NCI-H2107 treated with DMSO at 0.1 percent for 48 hours (cell line): Measurements from ENCODE around the gene NRAP.

ENCODE experiments used
- DNase-seq: peaks from one replicate; lab custom pipeline; 2025; ENCODE audit not compliant: unreplicated experiment; lab: John Stamatoyannopoulos, UW

NRAP gene

GRCh38 chr10:113613427-113613826 is 50.4 kb downstream of the NRAP start:
- no peak for DNase-seq

GRCh38 chr10:113612154-113612553 is 51.7 kb downstream of the NRAP start:
- DNase-seq, result no peak

- no peak for DNase-seq
These were observed 52.9 kb downstream of the NRAP start for GRCh38 chr10:113610631-113611601.

GRCh38 chr10:113609704-113610108 is 54.1 kb downstream of the NRAP start:
- DNase-seq, result no peak

- DNase-seq, result no peak
These were observed 58.4 kb downstream of the NRAP start for GRCh38 chr10:113605268-113605978.

GRCh38 chr10:113604572-113604971 is 59.3 kb downstream of the NRAP start:
- no peak for DNase-seq

- DNase-seq, result no peak
These were observed 60.6 kb downstream of the NRAP start for GRCh38 chr10:113603057-113603777.

- no peak for DNase-seq
These were observed 63.3 kb downstream of the NRAP start for GRCh38 chr10:113600569-113600968.

- no peak for DNase-seq
These were observed 69.2 kb downstream of the NRAP start for GRCh38 chr10:113594652-113595051.

GRCh38 chr10:113592380-113592779 is 71.5 kb downstream of the NRAP start:
- DNase-seq, result no peak

GRCh38 chr10:113590581-113590980 is 73.3 kb downstream of the NRAP start:
- DNase-seq, result no peak

- no peak for DNase-seq
These were observed 74.6 kb downstream of the NRAP start for GRCh38 chr10:113589201-113589770.

GRCh38 chr10:113585949-113586348 is 77.9 kb downstream of the NRAP start:
- DNase-seq, result no peak

- DNase-seq, result no peak
These were observed 80.3 kb downstream of the NRAP start for GRCh38 chr10:113583571-113583970.

GRCh38 chr10:113581092-113581491 is 82.7 kb downstream of the NRAP start:
- no peak for DNase-seq

GRCh38 chr10:113578773-113579172 is 85.1 kb downstream of the NRAP start:
- DNase-seq, result no peak

- no peak for DNase-seq
These were observed 87.0 kb downstream of the NRAP start for GRCh38 chr10:113576852-113577251.

- DNase-seq, result no peak
These were observed 90.5 kb downstream of the NRAP start for GRCh38 chr10:113573368-113573767.

GRCh38 chr10:113572520-113573290 is 91.1 kb downstream of the NRAP start:
- no peak for DNase-seq

- DNase-seq, result no peak
These were observed 94.3 kb downstream of the NRAP start for GRCh38 chr10:113569576-113569975.
